ENCODE measurements around the gene SDR42E2. TPM values are rescaled to one million over a fixed set of nuclear protein-coding genes. Genes with fewer than 3 reads are reported as not detected.

The SDR42E2 gene
- total and polyA plus RNA-seq, 2 of the 8 experiments (the other 6 are each of a cell fraction or from before 2014, with no cell fraction given): 0.08 TPM; not detected in 1

DNA sequence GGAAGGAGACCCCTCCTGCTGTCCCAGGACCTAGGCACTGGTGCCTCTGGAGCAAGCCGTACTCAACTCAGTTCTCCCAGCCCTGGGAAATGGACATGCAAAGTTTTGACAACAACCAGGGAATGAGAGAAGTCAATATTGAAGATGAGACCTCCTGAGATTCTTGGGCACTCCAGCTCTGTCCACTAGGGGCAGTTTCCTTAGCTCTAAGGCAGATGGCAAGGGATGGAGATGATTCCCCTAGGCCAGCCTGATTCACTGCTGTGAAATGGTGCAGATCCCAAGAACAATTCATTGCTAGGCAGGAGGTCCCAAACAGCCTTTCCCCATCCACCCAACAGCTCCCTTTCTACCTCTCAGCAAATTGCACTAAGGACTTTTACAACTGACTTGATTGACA lies 20.5 kb upstream of the SDR42E2 start:
- Histone ChIP-seq H4K5ac (ENCODE audit: insufficient read length, low read depth, low read length) (no peak overlapping the region), H4K91ac (replicated peaks; ENCODE audit: insufficient read length, low read length) (no peak overlapping the region), H4K20me1 (replicated peaks in 1 of 2; ENCODE audit: control insufficient read depth in 1 of 2, insufficient read depth in 2 of 2, low read length in 2 of 2) (no peaks in the 10 kb centered on the region), H2BK20ac (ENCODE audit: low read length) (no peak overlapping the region), H3K4me1 (replicated peaks in 1 of 4; ENCODE audit: control insufficient read depth in 3 of 4, insufficient read depth in 4 of 4, low read length in 3 of 4) (no peaks in the 10 kb centered on the region), H3K4me2 (ENCODE audit: insufficient read depth in 1 of 2, low read depth in 2 of 2, low read length in 2 of 2) (no peak overlapping the region), H3K79me1 (ENCODE audit: low read depth, low read length) (no peaks in the 10 kb centered on the region), H3K14ac (ENCODE audit: insufficient read length) (no peak overlapping the region), H3K23ac (ENCODE audit: insufficient read length) (no peak overlapping the region), H3K27me3 (replicated peaks in 1 of 4; ENCODE audit: control insufficient read depth in 3 of 4, extremely low read depth in 1 of 4, insufficient read depth in 3 of 4, low read length in 3 of 4) (no peaks in the 10 kb centered on the region; a peak in 1 of 7 replicates), H3K9ac (replicated peaks in 1 of 4; ENCODE audit: extremely low read depth in 1 of 4, low read depth in 3 of 4, low read length in 3 of 4) (no peak overlapping the region), H3K56ac (replicated peaks; ENCODE audit: insufficient read length, low read depth, low read length) (no peak overlapping the region), H3K23me2 (ENCODE audit: low read depth, low read length) (no peaks in the 10 kb centered on the region), H3K4ac (replicated peaks; ENCODE audit: insufficient read length, low read depth, low read length) (no peak overlapping the region), H2BK12ac (ENCODE audit: low read depth, low read length) (no peak overlapping the region), H3K9me3 (ENCODE audit: insufficient read depth in 2 of 2, low read depth in 1 of 2, low read length in 1 of 2) (no peaks in the 10 kb centered on the region), H3K36me3 (ENCODE audit: control insufficient read depth in 2 of 4, insufficient read depth in 4 of 4, low read length in 3 of 4) (no peaks in the 10 kb centered on the region), H3K27ac (ENCODE audit: low read depth, low read length) (no peak overlapping the region), H2BK120ac (replicated peaks; ENCODE audit: low read depth, low read length) (no peak overlapping the region), H4K8ac (ENCODE audit: extremely low read depth, insufficient read depth, low read length) (no peak overlapping the region), H2AK5ac (ENCODE audit: low read depth, low read length) (no peak overlapping the region), H2BK5ac (ENCODE audit: low read depth, low read length) (no peak overlapping the region), H2BK15ac (ENCODE audit: low read length) (no peak overlapping the region), H3K79me2 (ENCODE audit: control insufficient read depth in 1 of 2, insufficient read depth in 2 of 2, low read length in 2 of 2) (no peaks in the 10 kb centered on the region), H3K18ac (ENCODE audit: extremely low read depth, low read length) (no peak overlapping the region), H2AFZ (ENCODE audit: low read length) (no peak overlapping the region), H3K4me3 (ENCODE audit: extremely low read depth in 1 of 4, insufficient read depth in 2 of 4, low read depth in 3 of 4, low read length in 4 of 4) (no peak overlapping the region)
- ChIA-PET CTCF (ENCODE audit: partially characterized antibody) (interaction anchor here (0.6 to 7.5 kb wide), 41 partner anchors 10 to 177 kb away, joined by 3 to 60 read pairs (median 4); partner anchors contain the start of genes POLR3E and VWA3A), POLR2A (ENCODE audit: partially characterized antibody) (interaction anchor here (1.4 to 1.8 kb wide), 2 partner anchors 20 to 66 kb away, joined by 3 to 5 read pairs; partner anchors contain the start of gene SDR42E2)
- 79% methylated on average over 1 of the region's 1 CpG; no CpG with 5 or more reads in 1 of the 2 experiments for WGBS, 2 experiments (ENCODE audit: extremely low coverage in 1 of 2, insufficient coverage in 1 of 2, insufficient read length in 1 of 2, insufficient replicate concordance in 2 of 2, low coverage in 1 of 2, low lambda C conversion rate in 2 of 2, missing lambda C conversion rate in 1 of 2)
- FAIRE-seq (peak; percentile 95), DNase-seq (ENCODE audit: low read depth in 1 of 2, low spot score in 2 of 2) (peak in 1 of 2 experiments; percentile 59)
- TF ChIP-seq, protein P1, sequence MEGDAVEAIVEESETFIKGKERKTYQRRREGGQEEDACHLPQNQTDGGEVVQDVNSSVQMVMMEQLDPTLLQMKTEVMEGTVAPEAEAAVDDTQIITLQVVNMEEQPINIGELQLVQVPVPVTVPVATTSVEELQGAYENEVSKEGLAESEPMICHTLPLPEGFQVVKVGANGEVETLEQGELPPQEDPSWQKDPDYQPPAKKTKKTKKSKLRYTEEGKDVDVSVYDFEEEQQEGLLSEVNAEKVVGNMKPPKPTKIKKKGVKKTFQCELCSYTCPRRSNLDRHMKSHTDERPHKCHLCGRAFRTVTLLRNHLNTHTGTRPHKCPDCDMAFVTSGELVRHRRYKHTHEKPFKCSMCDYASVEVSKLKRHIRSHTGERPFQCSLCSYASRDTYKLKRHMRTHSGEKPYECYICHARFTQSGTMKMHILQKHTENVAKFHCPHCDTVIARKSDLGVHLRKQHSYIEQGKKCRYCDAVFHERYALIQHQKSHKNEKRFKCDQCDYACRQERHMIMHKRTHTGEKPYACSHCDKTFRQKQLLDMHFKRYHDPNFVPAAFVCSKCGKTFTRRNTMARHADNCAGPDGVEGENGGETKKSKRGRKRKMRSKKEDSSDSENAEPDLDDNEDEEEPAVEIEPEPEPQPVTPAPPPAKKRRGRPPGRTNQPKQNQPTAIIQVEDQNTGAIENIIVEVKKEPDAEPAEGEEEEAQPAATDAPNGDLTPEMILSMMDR (IDR thresholded peaks at IDR 0.05; ENCODE audit: control extremely low read depth in 1 of 3, insufficient read depth in 1 of 3, low read depth in 1 of 3, low read length in 3 of 3): peak; percentile 44 to 88 (median 65)
- peak; percentile 11 to 39; a peak in 3 of 4 replicates for TF ChIP-seq RAD21 (IDR thresholded peaks at IDR 0.05 in 1 of 2, conservative IDR thresholded peaks at IDR 0.05 in 1 of 2; ENCODE audit: low read depth in 2 of 2, low read length in 2 of 2)
- no peak for TF ChIP-seq EP300 (IDR thresholded peaks at IDR 0.05; ENCODE audit: borderline replicate concordance in 1 of 2, low read depth in 2 of 2, low read length in 2 of 2)
